K562 (cell line): ENCODE results near the gene CAPRIN2. TPM values are rescaled to one million over a fixed set of nuclear protein-coding genes. Genes with fewer than 3 reads are reported as not detected.

ENCODE experiments used
- ARID1B ChIP-seq: fragments of 450-650 bp; IDR thresholded peaks from 2 replicates; pipeline ENCODE4 v1.6.1; 2016; ENCODE audit warnings: antibody characterized with exemption, mild to moderate bottlenecking, inconsistent platforms
- CEBPB ChIP-seq: fragments of 450-650 bp; IDR thresholded peaks from 2 replicates; pipeline ENCODE4 v1.6.1; 2016; ENCODE audit warnings: missing genetic modification characterization, missing compliant biosample characterization
- ELK1 ChIP-seq: sonication (generic); formaldehyde crosslinking; IDR thresholded peaks from 2 replicates; pipeline ENCODE4 v1.8.1; 2022; ENCODE audit warnings: missing genetic modification reagents
- FOSL1 ChIP-seq: fragments of 200-800 bp; sonication (Bioruptor generic); conservative IDR thresholded peaks from 2 replicates; pipeline ENCODE4 v1.6.1; 2016; ENCODE audit warnings: missing genetic modification characterization, missing compliant biosample characterization
- HEY1 ChIP-seq: fragments of 250-450 bp; sonication (Bioruptor Pico); IDR thresholded peaks from 2 replicates; pipeline ENCODE4 v1.5.0; 2020; ENCODE audit warnings: mild to moderate bottlenecking, moderate library complexity, borderline replicate concordance
- ID3 ChIP-seq, 2 experiments: fragments of 250-450 bp in 1 of 2; fragments of 450-650 bp in 1 of 2; sonication (Bioruptor Pico) in 1 of 2; IDR thresholded peaks; 2 replicates each; pipeline versions ENCODE4 v1.6.1 to v1.8.0; 2016 to 2021; ENCODE audit warnings: mild to moderate bottlenecking in 2 of 2, moderate library complexity in 2 of 2, missing compliant biosample characterization in 1 of 2, missing genetic modification characterization in 1 of 2
- MBD1 ChIP-seq: fragments of 250-450 bp; sonication (Bioruptor Pico); IDR thresholded peaks from 2 replicates; pipeline ENCODE4 v1.8.0; 2022; ENCODE audit warnings: inconsistent platforms
- MYC ChIP-seq, 2 experiments: fragments of 250-450 bp in 1 of 2; sonication (Bioruptor Pico) in 1 of 2; IDR thresholded peaks; 2 replicates each; pipeline versions ENCODE4 v1.5.1 to v1.6.1; 2012 to 2021; ENCODE audit warnings: low read depth in 2 of 2, borderline replicate concordance in 1 of 2, improper control_type of control experiment in 1 of 2, low read length in 1 of 2, mild to moderate bottlenecking in 1 of 2, moderate library complexity in 1 of 2
- RCOR1 ChIP-seq, 2 experiments: IDR thresholded peaks; 2 replicates each; pipeline ENCODE4 v1.6.1; 2012; ENCODE audit warnings: low read depth in 2 of 2, low read length in 2 of 2, borderline replicate concordance in 1 of 2, improper control_type of control experiment in 1 of 2
- RNF2 ChIP-seq: sonication (generic); IDR thresholded peaks from 2 replicates; pipeline ENCODE4 v1.6.1; 2016
- SP2 ChIP-seq: IDR thresholded peaks from 2 replicates; pipeline ENCODE4 v1.6.1; 2011; ENCODE audit warnings: mild to moderate bottlenecking, low read depth, low read length, moderate library complexity; ENCODE audit not compliant: poor library complexity, severe bottlenecking; ENCODE audit errors: extremely low read depth
- SRSF9 ChIP-seq: fragments of 200-400 bp; formaldehyde crosslinking; IDR thresholded peaks from 2 replicates; pipeline ENCODE4 v1.6.1; 2017; ENCODE audit warnings: low read depth, low read length, borderline replicate concordance
- TAF7 ChIP-seq: fragments of 450-650 bp; IDR thresholded peaks from 2 replicates; pipeline ENCODE4 v1.6.1; 2016; ENCODE audit warnings: missing genetic modification characterization, missing compliant biosample characterization
- VEZF1 ChIP-seq: fragments of 200-800 bp; sonication (Bioruptor generic); IDR thresholded peaks from 2 replicates; pipeline ENCODE4 v1.6.1; 2017; ENCODE audit warnings: missing genetic modification characterization, missing compliant biosample characterization
- ZBTB17 ChIP-seq: fragments of 450-650 bp; formaldehyde crosslinking; IDR thresholded peaks from 2 replicates; pipeline ENCODE4 v1.4.0; 2020; ENCODE audit warnings: mild to moderate bottlenecking
- ZBTB43 ChIP-seq: sonication (generic); formaldehyde crosslinking; IDR thresholded peaks from 2 replicates; pipeline ENCODE4 v1.8.0; 2023; ENCODE audit warnings: mild to moderate bottlenecking, missing genetic modification reagents
- polyA plus RNA-seq, 8 experiments: library from polyadenylated mRNA; depleted of rRNA in 4 of 8; stranded (reverse) in 5 of 8; unstranded in 3 of 8; fragments of >200 nt; fragmentation: Nextera tagmentation in 2 of 8; fragmentation: Illumina TruSeq in 1 of 8; extraction: Ambion mirVana in 2 of 8; extraction: Trizol in 1 of 8; gene quantifications; 2 replicates each; pipeline versions ENCODE4 v1.2.1 to v1.2.3, GENCODE V29; 2011 to 2014; ENCODE audit warnings: inconsistent platforms in 1 of 8, missing spikeins in 1 of 8
- total RNA-seq, 7 experiments: library from RNA; depleted of rRNA in 6 of 7; stranded (reverse); fragments of >200 nt in 6 of 7; fragmentation: Illumina TruSeq in 2 of 7; extraction: Trizol in 2 of 7; gene quantifications; 2 replicates each; pipeline versions ENCODE4 v1.2.1 to v1.2.3, GENCODE V29; 2011 to 2021; ENCODE audit warnings: low replicate concordance in 1 of 7
- TF ChIP-seq, protein P1 (sequence below): fragments of 450-650 bp; IDR thresholded peaks from 2 replicates; pipeline ENCODE4 v1.6.1; 2017; ENCODE audit warnings: antibody characterized with exemption
- TF ChIP-seq, protein P2 (sequence below): sonication (generic); formaldehyde crosslinking; IDR thresholded peaks from 2 replicates; pipeline ENCODE4 v1.8.1; 2023; ENCODE audit warnings: mild to moderate bottlenecking, missing genetic modification reagents, moderate library complexity

CAPRIN2 gene
- total and polyA plus RNA-seq, 9 of the 15 experiments (the other 6 are each of a cell fraction or from before 2014, with no cell fraction given) = 2.3 to 14.5 (median 8.9) TPM

- no peak for TF ChIP-seq ZBTB43 (CRISPR knock-in tag)
- no peak for TF ChIP-seq SP2
- TF ChIP-seq ZBTB17 (CRISPR knock-in tag) = no peak
- no peak for TF ChIP-seq ELK1 (CRISPR knock-in tag)
- no peak for TF ChIP-seq ID3 (CRISPR knock-in tag; IDR thresholded peaks at IDR 0.05)
- TF ChIP-seq ID3 (tag; IDR thresholded peaks at IDR 0.05) = peak; percentile 11
- TF ChIP-seq MYC (IDR thresholded peaks at IDR 0.05; ENCODE audit: low read depth, low read length) = no peak
- TF ChIP-seq MYC (CRISPR knock-in tag; IDR thresholded peaks at IDR 0.05; ENCODE audit: borderline replicate concordance, low read depth) = no peak
- no peak for TF ChIP-seq RNF2
- TF ChIP-seq RCOR1 (IDR thresholded peaks at IDR 0.05; ENCODE audit: borderline replicate concordance in 1 of 2, low read depth in 2 of 2, low read length in 2 of 2) = no peak
- TF ChIP-seq SRSF9 = no peak
- TF ChIP-seq HEY1 (CRISPR knock-in tag) = no peak
- no peak for TF ChIP-seq VEZF1 (CRISPR knock-in tag)
- TF ChIP-seq CEBPB = no peak
- TF ChIP-seq FOSL1 (tag) = no peak
- TF ChIP-seq, protein P1, sequence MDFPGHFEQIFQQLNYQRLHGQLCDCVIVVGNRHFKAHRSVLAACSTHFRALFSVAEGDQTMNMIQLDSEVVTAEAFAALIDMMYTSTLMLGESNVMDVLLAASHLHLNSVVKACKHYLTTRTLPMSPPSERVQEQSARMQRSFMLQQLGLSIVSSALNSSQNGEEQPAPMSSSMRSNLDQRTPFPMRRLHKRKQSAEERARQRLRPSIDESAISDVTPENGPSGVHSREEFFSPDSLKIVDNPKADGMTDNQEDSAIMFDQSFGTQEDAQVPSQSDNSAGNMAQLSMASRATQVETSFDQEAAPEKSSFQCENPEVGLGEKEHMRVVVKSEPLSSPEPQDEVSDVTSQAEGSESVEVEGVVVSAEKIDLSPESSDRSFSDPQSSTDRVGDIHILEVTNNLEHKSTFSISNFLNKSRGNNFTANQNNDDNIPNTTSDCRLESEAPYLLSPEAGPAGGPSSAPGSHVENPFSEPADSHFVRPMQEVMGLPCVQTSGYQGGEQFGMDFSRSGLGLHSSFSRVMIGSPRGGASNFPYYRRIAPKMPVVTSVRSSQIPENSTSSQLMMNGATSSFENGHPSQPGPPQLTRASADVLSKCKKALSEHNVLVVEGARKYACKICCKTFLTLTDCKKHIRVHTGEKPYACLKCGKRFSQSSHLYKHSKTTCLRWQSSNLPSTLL = no peak
- TF ChIP-seq TAF7 (tag) = no peak
- TF ChIP-seq, protein P2, sequence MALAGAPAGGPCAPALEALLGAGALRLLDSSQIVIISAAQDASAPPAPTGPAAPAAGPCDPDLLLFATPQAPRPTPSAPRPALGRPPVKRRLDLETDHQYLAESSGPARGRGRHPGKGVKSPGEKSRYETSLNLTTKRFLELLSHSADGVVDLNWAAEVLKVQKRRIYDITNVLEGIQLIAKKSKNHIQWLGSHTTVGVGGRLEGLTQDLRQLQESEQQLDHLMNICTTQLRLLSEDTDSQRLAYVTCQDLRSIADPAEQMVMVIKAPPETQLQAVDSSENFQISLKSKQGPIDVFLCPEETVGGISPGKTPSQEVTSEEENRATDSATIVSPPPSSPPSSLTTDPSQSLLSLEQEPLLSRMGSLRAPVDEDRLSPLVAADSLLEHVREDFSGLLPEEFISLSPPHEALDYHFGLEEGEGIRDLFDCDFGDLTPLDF (CRISPR knock-in tag) = peak; percentile 45; the same call in 1 of the 2 replicates
- TF ChIP-seq ARID1B = no peak
- no peak for TF ChIP-seq MBD1 (CRISPR knock-in tag)
Observed at GRCh38 chr12:30696103-30696408, 58.7 kb downstream of the CAPRIN2 start (continued).
